Astrocyte (in vitro differentiated cells and primary cell): Measurements from ENCODE around the gene LYST.

Experiments
- CTCF ChIP-seq: IDR thresholded peaks from 2 replicates; pipeline ENCODE4 v1.5.1; 2011; ENCODE audit warnings: low read depth, mild to moderate bottlenecking, inconsistent platforms, low read length, moderate library complexity; ENCODE audit not compliant: insufficient read depth
- EZH2 ChIP-seq: IDR thresholded peaks from 2 replicates; pipeline ENCODE4 v1.6.1; 2012; ENCODE audit warnings: mild to moderate bottlenecking, low read length, inconsistent platforms; ENCODE audit not compliant: insufficient read depth

GRCh38 chr1:235893840-235894239, 27.1 kb upstream of the LYST start:
- TF ChIP-seq CTCF (no peak), EZH2 (no peak)
